Occipital lobe (tissue), 2 donors: ENCODE measurements around the gene FGFR4. TPM values are rescaled to one million over a fixed set of nuclear protein-coding genes. Genes with fewer than 3 reads are reported as not detected.

Experiments used
- DNase-seq: peaks from one replicate; lab custom pipeline; 2025; lab: John Stamatoyannopoulos, UW
- total RNA-seq: library from RNA; depleted of rRNA; stranded (reverse); fragments of >200 nt; gene quantifications from one replicate; pipeline ENCODE4 v1.2.3, GENCODE V29; 2014

FGFR4 gene
- total RNA-seq, 1 donor from 2014 or later: 1.6 TPM

GRCh38 chr5:177132136-177133095 is 45.7 kb downstream of the FGFR4 start:
- DNase-seq: peak; percentile 60

- DNase-seq: peak; percentile 92
These were observed 46.6 kb downstream of the FGFR4 start, which contains the start of gene NSD1 for GRCh38 chr5:177133096-177133852. TSS of gene NSD1 (plus strand) at chr5:177133773. CDS start at chr5:177135104, 1,331 bp downstream.

- DNase-seq: peak; percentile 66
These were observed 47.4 kb downstream of the FGFR4 start for GRCh38 chr5:177133853-177134696.

GRCh38 chr5:177134697-177135225 is 48.0 kb downstream of the FGFR4 start:
- no peak for DNase-seq

GRCh38 chr5:177140312-177140711 is 53.6 kb downstream of the FGFR4 start:
- DNase-seq: no peak

GRCh38 chr5:177141496-177141895 is 54.8 kb downstream of the FGFR4 start:
- no peak for DNase-seq

- DNase-seq: no peak
These were observed 55.4 kb downstream of the FGFR4 start for GRCh38 chr5:177142098-177142611.

- DNase-seq: no peak
These were observed 56.1 kb downstream of the FGFR4 start for GRCh38 chr5:177142778-177143177.

GRCh38 chr5:177146891-177147638 is 60.4 kb downstream of the FGFR4 start:
- no peak for DNase-seq

Other genes with a start within 250 kb of the FGFR4 start
- 0.31 TPM for gene HK3, start 187.6 kb upstream of the FGFR4 start, total RNA-seq
- gene UIMC1, start 80.1 kb upstream of the FGFR4 start, total RNA-seq: 66.6 TPM
- gene ZNF346, start 64.2 kb upstream of the FGFR4 start, total RNA-seq: 34.5 TPM
- gene NSD1, start 46.9 kb downstream of the FGFR4 start, total RNA-seq: 89.8 TPM
- gene RAB24, start 216.8 kb downstream of the FGFR4 start, total RNA-seq: 16.1 TPM
- 34.6 TPM for gene PRELID1, start 216.9 kb downstream of the FGFR4 start, total RNA-seq
- gene MXD3, start 225.0 kb downstream of the FGFR4 start, total RNA-seq: 4.4 TPM